Right atrium auricular region (tissue), 2 donors: ENCODE measurements around the gene CTTNBP2. TPM values are rescaled to one million over a fixed set of nuclear protein-coding genes. Genes with fewer than 3 reads are reported as not detected.

ENCODE experiments used
- DNase-seq: peaks from one replicate; pipeline ENCODE4 v3.0.0-alpha.2; 2019; ENCODE audit warnings: low spot score
- H3K27ac ChIP-seq, 2 donors: fragments of 200-600 bp; sonication (generic); 1 replicate in 1 of 2; 2 replicates in 1 of 2; pipeline ENCODE4 v1.5.1; 2016 to 2019
- H3K27me3 ChIP-seq, 2 donors: fragments of 200-600 bp; sonication (generic); one replicate each; pipeline versions ENCODE4 v1.5.1 to v1.6.0; 2017 to 2019
- H3K36me3 ChIP-seq: fragments of 200-600 bp; sonication (generic); one replicate; pipeline ENCODE4 v1.5.1; 2016
- H3K4me1 ChIP-seq, 2 donors: fragments of 200-600 bp; sonication (generic); one replicate each; pipeline versions ENCODE4 v1.5.1 to v1.6.0; 2017 to 2019
- H3K4me3 ChIP-seq, 2 donors: fragments of 200-600 bp; sonication (generic); 1 replicate in 1 of 2; 2 replicates in 1 of 2; pipeline ENCODE4 v1.5.1; 2017 to 2019; ENCODE audit warnings: mild to moderate bottlenecking in 1 of 2, moderate library complexity in 1 of 2
- H3K9me3 ChIP-seq, 2 donors: fragments of 200-600 bp; sonication (generic); one replicate each; pipeline ENCODE4 v1.5.1; 2019
- total RNA-seq, 2 donors: library from RNA; depleted of rRNA; stranded (reverse); fragments of >200 nt; gene quantifications; one replicate each; pipeline ENCODE4 v1.1.0, GENCODE V29; 2016
- TF ChIP-seq, protein P1 (sequence below), 2 donors: fragments of 200-600 bp; sonication (generic); IDR thresholded peaks; one replicate each; pipeline ENCODE4 v1.5.1; 2019; ENCODE audit warnings: antibody characterized with exemption in 2 of 2

CTTNBP2 gene
- total RNA-seq, 2 donors from 2014 or later = 4.4 to 4.6 TPM

DNA sequence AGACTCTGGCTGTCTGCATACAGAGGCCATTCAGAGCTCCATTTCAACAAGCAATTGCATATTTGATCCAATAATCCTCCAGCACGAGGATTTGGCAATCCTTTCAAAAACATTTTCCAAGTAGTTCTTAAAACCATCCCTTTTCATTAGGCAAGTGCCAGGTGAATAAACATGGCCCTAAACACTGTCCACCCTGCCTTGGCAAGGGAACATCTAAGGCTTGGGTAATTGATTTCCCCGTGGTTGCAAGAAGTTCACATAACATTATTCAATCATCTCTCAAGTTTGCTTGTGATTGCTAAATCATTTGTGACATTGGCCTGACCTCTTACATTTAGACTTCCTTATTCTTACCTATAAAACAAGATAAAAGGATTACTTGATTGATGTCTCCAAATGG lies 175.2 kb downstream of the CTTNBP2 start:
- H3K36me3 ChIP-seq = no peaks in the 10 kb centered on the region
- H3K9me3 ChIP-seq = no peaks in the 10 kb centered on the region
- TF ChIP-seq, protein P1, sequence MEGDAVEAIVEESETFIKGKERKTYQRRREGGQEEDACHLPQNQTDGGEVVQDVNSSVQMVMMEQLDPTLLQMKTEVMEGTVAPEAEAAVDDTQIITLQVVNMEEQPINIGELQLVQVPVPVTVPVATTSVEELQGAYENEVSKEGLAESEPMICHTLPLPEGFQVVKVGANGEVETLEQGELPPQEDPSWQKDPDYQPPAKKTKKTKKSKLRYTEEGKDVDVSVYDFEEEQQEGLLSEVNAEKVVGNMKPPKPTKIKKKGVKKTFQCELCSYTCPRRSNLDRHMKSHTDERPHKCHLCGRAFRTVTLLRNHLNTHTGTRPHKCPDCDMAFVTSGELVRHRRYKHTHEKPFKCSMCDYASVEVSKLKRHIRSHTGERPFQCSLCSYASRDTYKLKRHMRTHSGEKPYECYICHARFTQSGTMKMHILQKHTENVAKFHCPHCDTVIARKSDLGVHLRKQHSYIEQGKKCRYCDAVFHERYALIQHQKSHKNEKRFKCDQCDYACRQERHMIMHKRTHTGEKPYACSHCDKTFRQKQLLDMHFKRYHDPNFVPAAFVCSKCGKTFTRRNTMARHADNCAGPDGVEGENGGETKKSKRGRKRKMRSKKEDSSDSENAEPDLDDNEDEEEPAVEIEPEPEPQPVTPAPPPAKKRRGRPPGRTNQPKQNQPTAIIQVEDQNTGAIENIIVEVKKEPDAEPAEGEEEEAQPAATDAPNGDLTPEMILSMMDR (IDR thresholded peaks at IDR 0.05) = no peak
- H3K27ac ChIP-seq = no peak overlapping the region
- H3K4me1 ChIP-seq = no peaks in the 10 kb centered on the region
- DNase-seq = no peak
- no peak overlapping the region for H3K4me3 ChIP-seq
- H3K27me3 ChIP-seq = no peaks in the 10 kb centered on the region

DNA sequence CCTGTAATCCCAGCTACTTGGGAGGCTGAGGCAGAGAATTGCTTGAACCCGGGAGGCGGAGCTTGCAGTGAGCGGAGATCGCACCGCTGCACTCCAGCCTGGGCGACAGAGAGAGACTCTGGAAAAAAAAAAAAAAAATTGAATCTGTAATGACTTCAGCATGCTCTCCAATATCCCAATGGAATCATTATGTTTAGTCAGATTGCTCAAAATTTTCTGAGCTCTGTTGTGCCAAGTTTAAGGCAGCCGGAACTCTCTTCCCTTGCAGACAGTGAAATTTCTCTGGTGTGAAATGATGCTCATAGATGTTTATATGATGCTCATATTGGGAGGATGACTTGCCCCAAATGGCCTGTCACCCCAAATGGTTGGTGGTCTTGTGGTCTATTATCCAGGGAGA lies 180.9 kb downstream of the CTTNBP2 start:
- H3K4me3 ChIP-seq = no peak overlapping the region
- no peaks in the 10 kb centered on the region for H3K9me3 ChIP-seq
- no peak overlapping the region for H3K27ac ChIP-seq
- DNase-seq = no peak
- H3K36me3 ChIP-seq = no peaks in the 10 kb centered on the region
- H3K27me3 ChIP-seq = no peaks in the 10 kb centered on the region
- TF ChIP-seq, protein P1 (IDR thresholded peaks at IDR 0.05) = no peak
- H3K4me1 ChIP-seq = no peaks in the 10 kb centered on the region

DNA sequence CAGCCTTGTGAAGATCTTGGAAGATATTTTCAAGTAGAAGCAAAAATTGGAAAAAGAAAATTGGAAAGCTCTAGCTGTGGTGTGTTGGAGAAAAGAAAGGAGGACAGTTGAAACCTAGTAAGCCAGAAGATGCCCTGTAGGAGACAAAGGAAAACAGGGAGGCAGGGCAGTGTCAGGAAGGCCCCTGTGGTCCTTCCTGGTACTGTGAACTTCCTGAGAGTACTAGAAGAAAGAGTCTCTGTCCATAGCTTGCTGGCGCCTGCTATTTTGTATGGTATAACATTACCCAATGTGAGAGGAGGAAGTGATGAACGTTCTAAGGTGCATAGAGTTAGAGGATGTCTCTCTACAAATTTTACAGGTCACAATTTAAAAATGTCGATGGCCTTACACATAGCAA lies 183.1 kb downstream of the CTTNBP2 start:
- no peak overlapping the region for H3K4me3 ChIP-seq
- H3K9me3 ChIP-seq = no peaks in the 10 kb centered on the region
- no peak for DNase-seq
- H3K27me3 ChIP-seq = no peaks in the 10 kb centered on the region
- no peaks in the 10 kb centered on the region for H3K36me3 ChIP-seq
- no peak overlapping the region for H3K27ac ChIP-seq
- H3K4me1 ChIP-seq = no peaks in the 10 kb centered on the region
- TF ChIP-seq, protein P1 (IDR thresholded peaks at IDR 0.05) = no peak

DNA sequence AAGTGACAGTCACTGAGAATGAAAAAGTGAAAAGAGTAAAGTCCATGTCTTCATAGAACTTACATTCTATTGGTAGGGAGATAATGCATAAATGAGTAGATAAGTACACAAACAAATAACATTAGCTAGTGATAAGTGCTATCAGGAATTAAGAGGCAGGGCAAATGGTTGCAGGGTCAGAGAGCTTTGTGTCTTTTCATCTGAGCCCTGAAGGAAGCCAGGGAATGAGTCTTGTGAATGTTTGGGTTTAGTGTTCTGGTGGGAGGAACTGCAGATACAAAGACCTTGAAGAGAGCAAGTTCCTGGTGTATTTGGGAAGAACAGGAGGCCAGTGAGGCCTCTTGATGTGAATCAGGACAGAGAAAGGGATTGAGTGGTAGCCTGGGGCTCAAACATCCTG lies 183.8 kb downstream of the CTTNBP2 start:
- Histone ChIP-seq H3K36me3 (no peaks in the 10 kb centered on the region), H3K4me1 (no peaks in the 10 kb centered on the region), H3K27me3 (no peaks in the 10 kb centered on the region), H3K27ac (no peak overlapping the region), H3K9me3 (no peaks in the 10 kb centered on the region), H3K4me3 (no peak overlapping the region)
- no peak for DNase-seq
- TF ChIP-seq, protein P1 (IDR thresholded peaks at IDR 0.05) = no peak

DNA sequence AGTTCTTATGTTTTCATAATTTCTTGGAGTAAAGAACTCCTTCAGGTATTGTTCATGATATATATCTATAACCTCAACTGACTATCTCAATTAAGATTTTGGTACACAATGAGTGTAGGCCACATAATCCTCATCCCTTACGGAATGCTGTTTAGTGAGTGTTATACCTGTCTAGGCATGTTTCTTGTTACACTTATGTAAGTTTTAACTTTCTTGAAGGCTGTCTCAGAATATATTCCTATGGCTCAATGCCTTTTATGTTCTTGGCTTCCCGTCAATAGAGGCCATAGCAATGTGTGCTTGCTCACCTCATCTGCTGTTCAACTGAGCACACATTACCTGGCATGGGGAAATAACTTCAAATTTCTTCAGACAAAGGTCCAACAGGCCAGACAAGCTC lies 185.1 kb downstream of the CTTNBP2 start:
- Histone ChIP-seq H3K4me1 (no peaks in the 10 kb centered on the region), H3K36me3 (no peaks in the 10 kb centered on the region), H3K27ac (no peak overlapping the region), H3K4me3 (no peak overlapping the region), H3K27me3 (no peaks in the 10 kb centered on the region), H3K9me3 (no peaks in the 10 kb centered on the region)
- TF ChIP-seq, protein P1 (IDR thresholded peaks at IDR 0.05) = no peak
- DNase-seq = no peak

DNA sequence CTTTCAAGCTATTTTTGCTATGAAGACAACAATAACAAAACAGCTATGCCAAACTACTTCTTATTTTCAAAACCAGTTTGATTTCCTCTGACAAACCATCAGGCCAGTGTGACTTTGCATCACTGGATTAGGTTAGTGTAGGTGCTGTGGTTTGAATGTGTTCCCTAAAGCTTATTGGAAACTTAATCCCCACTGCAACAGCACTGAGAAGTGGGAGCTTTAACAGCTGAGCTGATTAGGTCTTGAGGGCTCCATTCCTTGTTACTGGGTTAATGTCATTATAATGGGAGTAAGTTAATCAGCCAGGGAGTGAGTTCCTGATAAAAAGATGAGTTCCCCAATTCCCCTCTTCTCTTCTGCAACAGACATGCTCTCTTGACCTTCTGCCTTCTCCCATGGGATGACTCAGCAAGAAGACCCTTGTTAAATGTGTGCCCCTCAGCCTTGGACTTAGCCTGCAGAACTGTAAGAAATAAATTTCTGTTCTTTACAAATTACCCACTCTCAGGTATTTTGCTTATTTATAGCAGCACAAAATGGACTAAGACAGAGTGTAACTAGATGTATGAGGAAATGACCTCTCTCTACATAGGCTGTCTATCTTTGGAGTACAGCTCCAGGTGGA lies 186.8 kb downstream of the CTTNBP2 start:
- Histone ChIP-seq H3K27me3 (no peaks in the 10 kb centered on the region), H3K36me3 (no peaks in the 10 kb centered on the region), H3K27ac (no peak overlapping the region), H3K4me1 (no peaks in the 10 kb centered on the region), H3K4me3 (no peak overlapping the region), H3K9me3 (no peaks in the 10 kb centered on the region)
- no peak for DNase-seq
- TF ChIP-seq, protein P1 (IDR thresholded peaks at IDR 0.05) = no peak
